ENCODE data around the gene ARHGAP6. TPM values are rescaled to one million over a fixed set of nuclear protein-coding genes. Genes with fewer than 3 reads are reported as not detected.

Gene ARHGAP6
- polyA plus RNA-seq, 1 experiment = 1.3 TPM

DNA sequence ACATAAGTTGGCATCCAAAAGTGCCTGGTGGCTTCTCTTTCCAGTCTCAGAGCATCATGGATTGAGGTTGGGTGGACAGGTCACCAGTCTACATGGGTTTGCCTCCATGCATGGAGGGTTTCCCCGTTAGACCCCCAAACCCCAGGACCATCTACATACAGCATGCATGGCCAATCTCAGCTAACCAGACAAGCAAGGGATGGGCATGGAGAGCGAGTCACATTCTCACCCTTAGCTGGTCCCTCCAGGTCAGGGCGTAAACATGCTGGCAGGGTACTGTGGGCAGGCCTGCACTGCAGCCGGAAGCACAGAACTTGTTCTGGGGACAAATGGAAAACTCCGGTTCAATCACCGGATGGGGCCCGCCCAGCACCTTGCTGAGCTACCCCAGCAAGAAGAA, 517.3 kb downstream of the ARHGAP6 start:
- no peak for DNase-seq (ENCODE audit: low read depth)
- ChIA-PET POLR2A (interaction anchor here (0.6 kb wide), 1 partner anchor 124 kb away, joined by 3 read pairs; no protein-coding TSS in a partner anchor), CTCF (interaction anchor here (1.1 to 6.2 kb wide), 2 partner anchors 229 to 383 kb away, joined by 3 to 25 read pairs; no protein-coding TSS in a partner anchor)
- Histone ChIP-seq H3K36me3 (ENCODE audit: control insufficient read depth, insufficient read depth, low read length) (no peaks in the 10 kb centered on the region), H3K4me3 (ENCODE audit: low read depth, low read length) (no peak overlapping the region), H3K27me3 (ENCODE audit: control insufficient read depth, insufficient read depth, low read length) (no peaks in the 10 kb centered on the region)
- TF ChIP-seq, protein P1, sequence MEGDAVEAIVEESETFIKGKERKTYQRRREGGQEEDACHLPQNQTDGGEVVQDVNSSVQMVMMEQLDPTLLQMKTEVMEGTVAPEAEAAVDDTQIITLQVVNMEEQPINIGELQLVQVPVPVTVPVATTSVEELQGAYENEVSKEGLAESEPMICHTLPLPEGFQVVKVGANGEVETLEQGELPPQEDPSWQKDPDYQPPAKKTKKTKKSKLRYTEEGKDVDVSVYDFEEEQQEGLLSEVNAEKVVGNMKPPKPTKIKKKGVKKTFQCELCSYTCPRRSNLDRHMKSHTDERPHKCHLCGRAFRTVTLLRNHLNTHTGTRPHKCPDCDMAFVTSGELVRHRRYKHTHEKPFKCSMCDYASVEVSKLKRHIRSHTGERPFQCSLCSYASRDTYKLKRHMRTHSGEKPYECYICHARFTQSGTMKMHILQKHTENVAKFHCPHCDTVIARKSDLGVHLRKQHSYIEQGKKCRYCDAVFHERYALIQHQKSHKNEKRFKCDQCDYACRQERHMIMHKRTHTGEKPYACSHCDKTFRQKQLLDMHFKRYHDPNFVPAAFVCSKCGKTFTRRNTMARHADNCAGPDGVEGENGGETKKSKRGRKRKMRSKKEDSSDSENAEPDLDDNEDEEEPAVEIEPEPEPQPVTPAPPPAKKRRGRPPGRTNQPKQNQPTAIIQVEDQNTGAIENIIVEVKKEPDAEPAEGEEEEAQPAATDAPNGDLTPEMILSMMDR (IDR thresholded peaks at IDR 0.05; ENCODE audit: insufficient read depth, low read depth, low read length) = no peak

DNA sequence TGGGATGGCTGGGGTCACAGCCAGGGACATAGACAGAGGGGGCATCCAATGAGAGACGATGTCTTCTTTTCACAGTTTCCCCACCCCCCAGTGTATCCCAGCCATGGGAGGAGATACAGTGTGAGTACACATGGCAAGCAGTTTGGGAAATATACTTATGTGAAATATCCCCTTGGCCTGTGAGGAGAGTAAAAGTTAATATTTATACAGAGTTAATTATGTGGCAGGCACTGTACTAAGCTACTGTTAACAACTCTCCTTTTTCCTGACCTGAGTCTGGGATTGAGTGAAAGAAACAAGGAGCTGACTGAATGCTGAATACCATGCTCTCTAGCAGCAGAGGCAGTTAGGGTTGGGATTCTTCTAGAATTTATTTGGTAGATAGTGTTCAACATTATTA, 519.3 kb downstream of the ARHGAP6 start:
- H3K4me3 ChIP-seq (ENCODE audit: low read depth, low read length) = no peak overlapping the region
- H3K27me3 ChIP-seq (ENCODE audit: control insufficient read depth, insufficient read depth, low read length) = no peaks in the 10 kb centered on the region
- ChIA-PET CTCF (interaction anchor here (0.6 to 6.2 kb wide), 2 partner anchors 234 to 385 kb away, joined by 3 to 25 read pairs; no protein-coding TSS in a partner anchor), POLR2A (no interaction called here)
- TF ChIP-seq, protein P1 (IDR thresholded peaks at IDR 0.05; ENCODE audit: insufficient read depth, low read depth, low read length) = no peak
- no peak for DNase-seq (ENCODE audit: low read depth)
- H3K36me3 ChIP-seq (ENCODE audit: control insufficient read depth, insufficient read depth, low read length) = no peaks in the 10 kb centered on the region

DNA sequence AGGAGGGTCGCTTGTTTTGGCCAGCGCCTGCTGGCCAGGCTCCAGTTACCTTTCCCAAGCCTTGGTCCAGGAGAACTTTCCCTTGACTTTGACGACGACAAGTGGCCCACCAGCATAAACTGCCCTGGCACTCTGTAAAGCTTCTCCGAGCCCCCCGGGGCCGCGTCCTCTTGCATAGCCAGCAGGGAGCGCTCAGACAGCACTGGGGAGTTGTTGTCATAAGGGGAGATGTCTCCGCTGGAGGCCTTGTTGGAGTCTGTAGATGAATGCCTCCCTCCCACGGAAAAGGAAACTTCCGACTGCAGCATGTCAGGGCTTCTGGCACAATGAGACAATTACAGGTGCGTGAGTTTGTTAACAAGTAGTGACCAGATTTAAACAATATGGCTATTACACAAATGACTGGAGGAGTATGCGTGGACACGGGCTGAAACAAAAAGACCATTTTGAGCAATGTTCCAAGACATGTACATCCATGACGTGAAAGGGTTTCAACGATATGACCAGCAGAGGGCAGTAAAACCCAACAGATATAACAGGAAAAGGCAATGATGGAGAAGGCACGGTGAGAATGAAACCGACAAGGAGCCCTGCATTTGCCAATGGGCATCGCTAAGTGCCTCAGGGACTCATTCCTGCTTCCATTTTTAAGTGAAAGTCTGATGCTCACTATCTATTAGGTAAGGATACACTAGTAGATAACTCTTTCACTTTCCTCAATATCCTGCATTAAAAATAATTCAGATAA, 521.6 kb downstream of the ARHGAP6 start:
- POLR2A ChIA-PET = no interaction called here
- Histone ChIP-seq H3K36me3 (ENCODE audit: control insufficient read depth, insufficient read depth, low read length) (no peaks in the 10 kb centered on the region), H3K27me3 (ENCODE audit: control insufficient read depth, insufficient read depth, low read length) (no peaks in the 10 kb centered on the region), H3K4me3 (ENCODE audit: low read depth, low read length) (no peak overlapping the region)
- no peak for DNase-seq (ENCODE audit: low read depth)
- CTCF ChIA-PET = interaction anchor here (1.1 to 2.1 kb wide), 2 partner anchors 388 to 957 kb away, joined by 3 to 19 read pairs; no protein-coding TSS in a partner anchor
- TF ChIP-seq, protein P1 (IDR thresholded peaks at IDR 0.05; ENCODE audit: insufficient read depth, low read depth, low read length) = peak; percentile 42

DNA sequence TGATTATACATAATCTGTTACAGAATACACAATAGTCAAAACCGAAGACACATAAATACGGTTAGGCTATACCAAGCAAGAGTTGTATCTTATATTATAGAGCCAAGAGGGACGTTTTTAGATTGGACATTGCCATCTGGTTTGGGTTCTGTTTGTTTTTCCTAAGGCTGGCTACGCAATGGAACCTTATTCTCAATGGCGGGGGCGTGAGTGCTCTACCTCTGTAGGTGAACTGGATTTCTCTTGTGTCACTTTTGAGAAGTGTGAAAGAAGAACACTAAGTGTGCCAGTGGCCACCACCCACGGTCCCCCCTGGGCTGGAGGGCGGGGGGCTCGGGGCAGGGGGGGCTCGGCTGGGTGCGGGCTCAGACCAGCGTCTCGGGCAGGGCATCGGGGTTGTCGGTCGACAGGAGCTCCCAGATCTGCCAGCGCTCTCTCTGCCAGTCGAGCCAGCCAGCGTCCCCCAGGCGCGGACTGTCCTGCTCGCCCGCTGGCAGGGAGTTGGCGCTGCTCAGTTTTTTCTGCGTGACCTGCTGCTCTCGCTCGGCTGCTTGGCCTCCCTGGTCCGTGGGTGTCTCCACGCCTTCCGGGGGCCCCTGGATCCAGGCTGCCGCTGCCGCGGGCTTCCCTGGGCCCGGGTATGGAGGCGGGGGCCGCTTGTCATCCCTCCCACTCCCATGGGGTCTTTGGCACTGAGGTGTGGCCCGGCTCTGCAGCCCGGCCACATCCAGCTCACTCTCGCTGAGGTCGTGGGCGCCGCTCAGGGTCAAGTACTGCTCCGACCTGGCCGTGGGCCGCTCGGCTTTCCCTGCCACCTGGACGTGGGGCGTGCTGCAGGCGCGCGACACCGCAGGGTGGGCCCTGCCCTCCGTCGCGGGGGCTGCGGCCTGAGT, 527.0 kb downstream of the ARHGAP6 start:
- H3K4me3 ChIP-seq (ENCODE audit: low read depth, low read length) = no peak overlapping the region
- POLR2A ChIA-PET = no interaction called here
- no peaks in the 10 kb centered on the region for H3K27me3 ChIP-seq (ENCODE audit: control insufficient read depth, insufficient read depth, low read length)
- CTCF ChIA-PET = interaction anchor here (0.6 to 1.3 kb wide), 3 partner anchors 237 to 950 kb away, joined by 3 to 5 read pairs (median 3); no protein-coding TSS in a partner anchor
- H3K36me3 ChIP-seq (ENCODE audit: control insufficient read depth, insufficient read depth, low read length) = no peaks in the 10 kb centered on the region
- no peak for DNase-seq (ENCODE audit: low read depth)
- TF ChIP-seq, protein P1 (IDR thresholded peaks at IDR 0.05; ENCODE audit: insufficient read depth, low read depth, low read length) = no peak

Measured in BJ (cell line).